Endothelial cell of umbilical vein (primary cell): ENCODE data around the gene SDHB. TPM values are rescaled to one million over a fixed set of nuclear protein-coding genes. Genes with fewer than 3 reads are reported as not detected.

Source experiments
- BruUV-seq: library from RNA; stranded (reverse); fragments of 400-500 nt; replicated peaks from 2 replicates; lab custom pipeline; 2021; lab: Mats Ljungman, UMichigan
- CTCF ChIA-PET: fragments of 300-600, 350-600 bp; sonication (Branson Sonifier 250); formaldehyde crosslinking; loops from one replicate; lab custom pipeline; 2021; ENCODE audit warnings: antibody characterized with exemption, inconsistent platforms; lab: Charles Lee
- POLR2A ChIA-PET: fragments of 300-600, 350-600 bp; sonication (Branson Sonifier 250); formaldehyde crosslinking; loops from one replicate; lab custom pipeline; 2021; ENCODE audit warnings: antibody characterized with exemption, inconsistent platforms; lab: Charles Lee
- DNase-seq: peaks from one replicate; pipeline ENCODE4 v3.0.0-alpha.2; 2011; ENCODE audit warnings: low read depth, low spot score
- FAIRE-seq: peaks from 2 replicates; lab custom pipeline; 2011; peaks lifted over from hg19 to GRCh38; lab: Jason Lieb, UNC
- H2AFZ ChIP-seq: 2 replicates; pipeline ENCODE4 v1.6.0; 2012; ENCODE audit warnings: low read depth, low read length, control low read depth, inconsistent platforms
- H3K27ac ChIP-seq: 2 replicates; pipeline ENCODE4 v1.5.1; 2011; ENCODE audit warnings: low read depth, mild to moderate bottlenecking, control low read depth, low read length, moderate library complexity; ENCODE audit not compliant: insufficient read depth
- H3K27me3 ChIP-seq, 2 experiments: 2 replicates each; pipeline versions ENCODE4 v1.6.0 to v1.6.1; 2011; ENCODE audit warnings: low read length in 2 of 2, mixed read lengths in 1 of 2; ENCODE audit not compliant: control insufficient read depth in 2 of 2, insufficient read depth in 2 of 2
- H3K36me3 ChIP-seq, 2 experiments: 2 replicates in 1 of 2; 3 replicates in 1 of 2; pipeline ENCODE4 v1.5.1; 2011; ENCODE audit warnings: low read length in 2 of 2, mild to moderate bottlenecking in 1 of 2, moderate library complexity in 1 of 2; ENCODE audit not compliant: control insufficient read depth in 2 of 2, insufficient read depth in 2 of 2; ENCODE audit errors: extremely low read depth in 1 of 2
- H3K4me1 ChIP-seq: 3 replicates; pipeline ENCODE4 v1.5.1; 2011; ENCODE audit warnings: mild to moderate bottlenecking, low read length; ENCODE audit not compliant: control insufficient read depth, insufficient read depth; ENCODE audit errors: extremely low read depth
- H3K4me2 ChIP-seq: 2 replicates; pipeline ENCODE4 v1.6.1; 2011; ENCODE audit warnings: low read length, control low read depth, mixed read lengths; ENCODE audit not compliant: insufficient read depth
- H3K4me3 ChIP-seq, 3 experiments: fragments of 200-600 bp in 1 of 3; sonication (generic), shearing (Covaris generic) in 1 of 3; replicated peaks in 1 of 3; 2 replicates each; pipeline ENCODE4 v1.5.1; 2011 to 2016; ENCODE audit warnings: control low read depth in 3 of 3, low read length in 3 of 3, mild to moderate bottlenecking in 2 of 3, inconsistent platforms in 1 of 3, low read depth in 1 of 3, moderate library complexity in 1 of 3; ENCODE audit not compliant: insufficient read depth in 1 of 3
- H3K79me2 ChIP-seq: 2 replicates; pipeline ENCODE4 v1.6.0; 2012; ENCODE audit warnings: low read length, inconsistent platforms; ENCODE audit not compliant: control insufficient read depth, insufficient read depth
- H3K9ac ChIP-seq: replicated peaks from 2 replicates; pipeline ENCODE3; 2011; ENCODE audit warnings: low read length, control low read depth; ENCODE audit not compliant: insufficient read depth; ENCODE audit errors: extremely low read depth
- H3K9me1 ChIP-seq: replicated peaks from 3 replicates; pipeline ENCODE4 v1.6.0; 2011; ENCODE audit warnings: mild to moderate bottlenecking, low read length; ENCODE audit not compliant: control insufficient read depth, insufficient read depth; ENCODE audit errors: extremely low read depth
- H3K9me3 ChIP-seq: replicated peaks from 2 replicates; pipeline ENCODE4 v1.5.1; 2012; ENCODE audit warnings: low read length, inconsistent platforms; ENCODE audit not compliant: control insufficient read depth, insufficient read depth
- H4K20me1 ChIP-seq: replicated peaks from 2 replicates; pipeline ENCODE3; 2011; ENCODE audit warnings: mild to moderate bottlenecking, low read length; ENCODE audit not compliant: control insufficient read depth, insufficient read depth; ENCODE audit errors: extremely low read depth
- FOS ChIP-seq: IDR thresholded peaks from 2 replicates; pipeline ENCODE4 v1.6.1; 2011; ENCODE audit warnings: mild to moderate bottlenecking, low read length, moderate library complexity, borderline replicate concordance; ENCODE audit not compliant: insufficient read depth
- JUN ChIP-seq: IDR thresholded peaks from 2 replicates; pipeline ENCODE4 v1.6.1; 2011; ENCODE audit warnings: borderline replicate concordance, low read depth; ENCODE audit not compliant: insufficient read length, insufficient read depth
- POLR2AphosphoS5 ChIP-seq: IDR thresholded peaks from 2 replicates; pipeline ENCODE4 v1.6.1; 2012; ENCODE audit warnings: low read depth, mild to moderate bottlenecking, control low read depth, low read length, moderate library complexity; ENCODE audit not compliant: insufficient read depth
- dilution Hi-C: fragments of 300-500 bp; cut with MboI; formaldehyde crosslinking; loops from one replicate; pipeline ENCODE4 v1.15.0; 2019; ENCODE audit warnings: low sequenced_read_pairs; ENCODE audit not compliant: extremely low pct_ligation_motif_present
- intact Hi-C: fragments of 100-400 bp; cut with micrococcal nuclease; formaldehyde crosslinking; loops from one replicate; pipeline ENCODE4 v1.10.0; 2022
- polyA plus RNA-seq, 4 experiments: library from polyadenylated mRNA; depleted of rRNA in 3 of 4; stranded (reverse) in 3 of 4; unstranded in 1 of 4; fragments of >200 nt; gene quantifications; 2 replicates each; pipeline versions ENCODE4 v1.2.1 to v1.2.3, GENCODE V29; 2011 to 2012; ENCODE audit warnings: missing spikeins in 1 of 4
- total RNA-seq: library from RNA; stranded (reverse); gene quantifications from 2 replicates; pipeline ENCODE4 v1.2.3, GENCODE V29; 2021
- TF ChIP-seq, protein P1 (sequence below): IDR thresholded peaks from 2 replicates; pipeline ENCODE4 v1.6.1; 2011; ENCODE audit not compliant: insufficient read depth, insufficient read length
- TF ChIP-seq, protein P2 (sequence below), 2 donors: IDR thresholded peaks; 1 replicate in 1 of 2; 2 replicates in 1 of 2; pipeline ENCODE4 v1.5.1; 2011; ENCODE audit warnings: low read length in 2 of 2, mild to moderate bottlenecking in 2 of 2, moderate library complexity in 2 of 2, control low read depth in 1 of 2, inconsistent platforms in 1 of 2, low read depth in 1 of 2; ENCODE audit not compliant: insufficient read depth in 1 of 2; ENCODE audit errors: extremely low read depth in 1 of 2

SDHB gene
- total and polyA plus RNA-seq, 2 donors (not counting 3 experiments of a cell fraction or from before 2014, with no cell fraction given): 96.2 to 98.1 TPM

DNA sequence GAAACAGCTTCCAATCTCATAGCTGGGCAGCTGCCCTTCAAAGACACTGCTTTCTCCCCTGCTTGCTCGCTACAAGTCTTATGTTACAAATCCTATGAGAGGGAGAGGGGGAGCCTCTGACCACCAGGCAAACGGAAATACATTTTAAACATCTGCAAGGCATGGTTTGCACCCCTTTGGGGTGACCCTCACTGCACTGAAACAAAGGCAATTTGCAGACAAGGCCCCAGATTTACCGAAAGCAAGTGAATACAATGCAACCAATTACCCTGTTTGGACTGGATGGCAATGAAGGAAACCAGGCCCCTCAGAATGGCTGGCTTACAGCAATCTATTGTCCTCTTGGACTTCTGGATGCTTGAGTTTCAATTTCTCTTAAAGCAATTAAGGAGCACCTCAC, 30.3 kb downstream of the SDHB start:
- Histone ChIP-seq H4K20me1 (no peaks in the 10 kb centered on the region), H3K27me3 (no peaks in the 10 kb centered on the region), H3K4me2 (no peak overlapping the region), H3K79me2 (no peaks in the 10 kb centered on the region), H3K9ac (no peak overlapping the region), H3K9me1 (no peaks in the 10 kb centered on the region), H3K4me3 (no peak overlapping the region), H3K4me1 (no peaks in the 10 kb centered on the region), H3K27ac (no peak overlapping the region), H2AFZ (no peak overlapping the region), H3K36me3 (peaks cover 28 to 48% of the 10 kb centered on the region in 2 experiments), H3K9me3 (no peaks in the 10 kb centered on the region)
- FAIRE-seq (no peak), DNase-seq (no peak)
- intact Hi-C loops: no loop called here
- no TSS peak for BruUV-seq
- ChIA-PET CTCF (interaction anchor here (1.4 kb wide), 1 partner anchor 25 kb away, joined by 3 read pairs; no protein-coding TSS in a partner anchor), POLR2A (no interaction called here)
- dilution Hi-C loops: no loop called here
- TF ChIP-seq, protein P1, sequence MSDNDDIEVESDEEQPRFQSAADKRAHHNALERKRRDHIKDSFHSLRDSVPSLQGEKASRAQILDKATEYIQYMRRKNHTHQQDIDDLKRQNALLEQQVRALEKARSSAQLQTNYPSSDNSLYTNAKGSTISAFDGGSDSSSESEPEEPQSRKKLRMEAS: no peak
- no peak for TF ChIP-seq POLR2AphosphoS5
- TF ChIP-seq, protein P2, sequence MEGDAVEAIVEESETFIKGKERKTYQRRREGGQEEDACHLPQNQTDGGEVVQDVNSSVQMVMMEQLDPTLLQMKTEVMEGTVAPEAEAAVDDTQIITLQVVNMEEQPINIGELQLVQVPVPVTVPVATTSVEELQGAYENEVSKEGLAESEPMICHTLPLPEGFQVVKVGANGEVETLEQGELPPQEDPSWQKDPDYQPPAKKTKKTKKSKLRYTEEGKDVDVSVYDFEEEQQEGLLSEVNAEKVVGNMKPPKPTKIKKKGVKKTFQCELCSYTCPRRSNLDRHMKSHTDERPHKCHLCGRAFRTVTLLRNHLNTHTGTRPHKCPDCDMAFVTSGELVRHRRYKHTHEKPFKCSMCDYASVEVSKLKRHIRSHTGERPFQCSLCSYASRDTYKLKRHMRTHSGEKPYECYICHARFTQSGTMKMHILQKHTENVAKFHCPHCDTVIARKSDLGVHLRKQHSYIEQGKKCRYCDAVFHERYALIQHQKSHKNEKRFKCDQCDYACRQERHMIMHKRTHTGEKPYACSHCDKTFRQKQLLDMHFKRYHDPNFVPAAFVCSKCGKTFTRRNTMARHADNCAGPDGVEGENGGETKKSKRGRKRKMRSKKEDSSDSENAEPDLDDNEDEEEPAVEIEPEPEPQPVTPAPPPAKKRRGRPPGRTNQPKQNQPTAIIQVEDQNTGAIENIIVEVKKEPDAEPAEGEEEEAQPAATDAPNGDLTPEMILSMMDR (IDR thresholded peaks at IDR 0.05; ENCODE audit: extremely low read depth in 1 of 2, insufficient read depth in 1 of 2, low read depth in 1 of 2, low read length in 2 of 2): peak in 1 of 2 donors; percentile 2
- TF ChIP-seq FOS: no peak
- TF ChIP-seq JUN: no peak
